ENCODE measurements around the gene DHX15. TPM values are rescaled to one million over a fixed set of nuclear protein-coding genes. Genes with fewer than 3 reads are reported as not detected.

DHX15 gene
- total RNA-seq, 2 donors from 2014 or later, result 193 to 195 TPM

DNA sequence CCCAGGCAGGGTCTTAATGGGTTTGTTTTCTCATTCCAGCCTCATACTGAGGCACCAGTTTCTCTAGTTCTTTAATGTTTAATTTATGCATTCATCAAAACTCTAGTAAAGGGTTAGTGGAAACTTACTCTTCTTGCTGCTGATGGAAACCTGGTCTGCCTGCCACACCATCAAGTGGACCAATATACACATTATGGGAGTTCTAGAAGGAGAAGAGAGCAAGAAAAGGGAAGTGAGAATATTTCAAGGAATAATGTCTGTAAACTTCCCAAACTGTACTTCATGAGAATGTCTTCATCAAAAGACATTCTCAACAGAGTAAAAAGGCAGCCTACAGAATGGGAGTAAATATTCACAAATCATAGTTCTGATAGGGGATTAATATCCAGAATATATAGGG, 20.9 kb upstream of the DHX15 start:
- Histone ChIP-seq H3K27me3 (ENCODE audit: control insufficient read depth, insufficient read depth, low read length, poor library complexity, severe bottlenecking) (no peaks in the 10 kb centered on the region), H3K36me3 (ENCODE audit: control insufficient read depth, insufficient read depth, low read length) (no peaks in the 10 kb centered on the region), H3K9ac (ENCODE audit: extremely low read depth, low read length, poor library complexity, severe bottlenecking) (no peak overlapping the region), H3K4me1 (ENCODE audit: control insufficient read depth, insufficient read depth, low read length) (no peaks in the 10 kb centered on the region), H3K27ac (ENCODE audit: low read depth, low read length) (no peak overlapping the region), H3K4me3 (ENCODE audit: low read length) (no peak overlapping the region), H3K9me3 (ENCODE audit: control insufficient read depth, low read length) (no peaks in the 10 kb centered on the region)
- Mint-ChIP-seq H3K4me3 (no peak overlapping the region), H3K27me3 (ENCODE audit: insufficient read depth) (no peaks in the 10 kb centered on the region), H3K9me3 (no peaks in the 10 kb centered on the region), H3K36me3 (ENCODE audit: low read depth) (no peaks in the 10 kb centered on the region), H3K4me1 (peaks cover 16% of the 10 kb centered on the region), H3K27ac (no peak overlapping the region)
- DNase-seq, result no peak
- TF ChIP-seq, protein P1, sequence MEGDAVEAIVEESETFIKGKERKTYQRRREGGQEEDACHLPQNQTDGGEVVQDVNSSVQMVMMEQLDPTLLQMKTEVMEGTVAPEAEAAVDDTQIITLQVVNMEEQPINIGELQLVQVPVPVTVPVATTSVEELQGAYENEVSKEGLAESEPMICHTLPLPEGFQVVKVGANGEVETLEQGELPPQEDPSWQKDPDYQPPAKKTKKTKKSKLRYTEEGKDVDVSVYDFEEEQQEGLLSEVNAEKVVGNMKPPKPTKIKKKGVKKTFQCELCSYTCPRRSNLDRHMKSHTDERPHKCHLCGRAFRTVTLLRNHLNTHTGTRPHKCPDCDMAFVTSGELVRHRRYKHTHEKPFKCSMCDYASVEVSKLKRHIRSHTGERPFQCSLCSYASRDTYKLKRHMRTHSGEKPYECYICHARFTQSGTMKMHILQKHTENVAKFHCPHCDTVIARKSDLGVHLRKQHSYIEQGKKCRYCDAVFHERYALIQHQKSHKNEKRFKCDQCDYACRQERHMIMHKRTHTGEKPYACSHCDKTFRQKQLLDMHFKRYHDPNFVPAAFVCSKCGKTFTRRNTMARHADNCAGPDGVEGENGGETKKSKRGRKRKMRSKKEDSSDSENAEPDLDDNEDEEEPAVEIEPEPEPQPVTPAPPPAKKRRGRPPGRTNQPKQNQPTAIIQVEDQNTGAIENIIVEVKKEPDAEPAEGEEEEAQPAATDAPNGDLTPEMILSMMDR (conservative IDR thresholded peaks at IDR 0.05), result no peak

DNA sequence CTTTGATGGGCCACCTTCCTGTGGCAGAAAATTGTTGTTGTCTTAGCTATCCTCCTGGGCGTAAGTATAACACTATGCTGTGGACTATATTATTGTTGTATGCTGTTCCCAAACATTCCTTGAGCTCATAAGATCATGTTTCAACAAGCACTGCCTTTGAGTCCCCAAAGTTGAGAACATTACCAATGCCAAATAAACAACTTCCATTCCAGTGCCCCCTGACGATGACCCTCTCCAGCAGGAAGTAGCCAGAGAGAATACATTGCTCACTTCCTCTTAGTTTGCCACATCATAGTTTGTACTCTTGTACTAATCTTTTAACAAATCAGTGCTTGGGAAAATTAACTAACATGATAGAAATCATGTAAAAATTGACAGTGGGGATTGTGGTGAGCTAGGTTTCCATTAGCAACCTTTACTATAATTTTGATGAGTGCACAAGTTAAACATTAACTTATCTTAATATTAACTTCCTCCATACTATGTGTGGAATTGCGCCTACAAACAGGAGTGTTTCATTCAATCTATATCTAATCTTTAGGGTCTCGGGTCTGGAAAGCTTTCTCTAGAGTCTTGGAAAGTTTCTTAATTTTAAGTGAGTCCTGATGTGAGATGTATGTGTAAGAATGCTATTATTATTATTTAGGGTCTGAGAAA, 20.3 kb upstream of the DHX15 start:
- H3K27me3 Mint-ChIP-seq (ENCODE audit: insufficient read depth), result no peaks in the 10 kb centered on the region
- H3K9me3 Mint-ChIP-seq, result no peaks in the 10 kb centered on the region
- no peak overlapping the region for H3K9ac ChIP-seq (ENCODE audit: extremely low read depth, low read length, poor library complexity, severe bottlenecking)
- H3K4me3 Mint-ChIP-seq, result no peak overlapping the region
- peaks cover 16% of the 10 kb centered on the region for H3K4me1 Mint-ChIP-seq
- H3K4me1 ChIP-seq (ENCODE audit: control insufficient read depth, insufficient read depth, low read length), result no peaks in the 10 kb centered on the region
- H3K36me3 Mint-ChIP-seq (ENCODE audit: low read depth), result no peaks in the 10 kb centered on the region
- no peak overlapping the region for H3K27ac ChIP-seq (ENCODE audit: low read depth, low read length)
- TF ChIP-seq, protein P1 (conservative IDR thresholded peaks at IDR 0.05), result no peak
- no peaks in the 10 kb centered on the region for H3K9me3 ChIP-seq (ENCODE audit: control insufficient read depth, low read length)
- no peak overlapping the region for H3K27ac Mint-ChIP-seq
- no peak overlapping the region for H3K4me3 ChIP-seq (ENCODE audit: low read length)
- DNase-seq, result no peak
- no peaks in the 10 kb centered on the region for H3K27me3 ChIP-seq (ENCODE audit: control insufficient read depth, insufficient read depth, low read length, poor library complexity, severe bottlenecking)
- WGBS, 2 experiments (ENCODE audit: insufficient coverage in 1 of 2, insufficient read length in 1 of 2), result 80 to 94% methylated on average over 1 to 4 of the region's 4 CpGs
- no peaks in the 10 kb centered on the region for H3K36me3 ChIP-seq (ENCODE audit: control insufficient read depth, insufficient read depth, low read length)

GRCh38 chr4:24603343-24603742, 19.0 kb upstream of the DHX15 start:
- no peak overlapping the region for H3K4me3 Mint-ChIP-seq
- TF ChIP-seq, protein P1 (conservative IDR thresholded peaks at IDR 0.05), result no peak
- Histone ChIP-seq H3K36me3 (ENCODE audit: control insufficient read depth, insufficient read depth, low read length) (no peaks in the 10 kb centered on the region), H3K9me3 (ENCODE audit: control insufficient read depth, low read length) (no peaks in the 10 kb centered on the region), H3K4me1 (ENCODE audit: control insufficient read depth, insufficient read depth, low read length) (no peaks in the 10 kb centered on the region), H3K27ac (ENCODE audit: low read depth, low read length) (no peak overlapping the region), H3K9ac (ENCODE audit: extremely low read depth, low read length, poor library complexity, severe bottlenecking) (no peak overlapping the region), H3K4me3 (ENCODE audit: low read length) (no peak overlapping the region), H3K27me3 (ENCODE audit: control insufficient read depth, insufficient read depth, low read length, poor library complexity, severe bottlenecking) (no peaks in the 10 kb centered on the region)
- peaks cover 16% of the 10 kb centered on the region for H3K4me1 Mint-ChIP-seq
- H3K36me3 Mint-ChIP-seq (ENCODE audit: low read depth), result no peaks in the 10 kb centered on the region
- no peak for DNase-seq
- 91 to 92% methylated on average over 6 of the region's 6 CpGs for WGBS, 2 experiments (ENCODE audit: insufficient coverage in 1 of 2, insufficient read length in 1 of 2)
- H3K27me3 Mint-ChIP-seq (ENCODE audit: insufficient read depth), result no peaks in the 10 kb centered on the region
- H3K27ac Mint-ChIP-seq, result no peak overlapping the region
- H3K9me3 Mint-ChIP-seq, result no peaks in the 10 kb centered on the region
